HG02759 (cell line): Measurements from ENCODE around the gene CCNE1.
"Not testable (repeated sequence)": the region's sequence is repeated elsewhere in the genome, so short reads cannot be mapped to it uniquely, and the experiment has no call there.

Experiments used
- ATAC-seq: cut with Tn5 transposase; IDR thresholded peaks from one replicate; pipeline ENCODE4 v1.9.1; 2021; ENCODE audit warnings: mild to moderate bottlenecking, moderate library complexity; ENCODE audit not compliant: unreplicated experiment

The CCNE1 gene

GRCh38 chr19:29812080-29812880 lies 489 bp downstream of the CCNE1 start:
- ATAC-seq, result peak; percentile 26

GRCh38 chr19:29812881-29813275 lies 1.1 kb downstream of the CCNE1 start:
- ATAC-seq, result no peak

- ATAC-seq, result no peak
Observed at GRCh38 chr19:29813642-29814041, 1.9 kb downstream of the CCNE1 start.

- no peak for ATAC-seq
Observed at GRCh38 chr19:29815231-29815630, 3.4 kb downstream of the CCNE1 start.

- ATAC-seq, result no peak
Observed at GRCh38 chr19:29817316-29817715, 5.5 kb downstream of the CCNE1 start.

GRCh38 chr19:29819300-29819699 lies 7.5 kb downstream of the CCNE1 start:
- no peak for ATAC-seq

- no peak for ATAC-seq
Observed at GRCh38 chr19:29819986-29820385, 8.2 kb downstream of the CCNE1 start.

- no peak for ATAC-seq
Observed at GRCh38 chr19:29823581-29824330, 12.0 kb downstream of the CCNE1 start.

GRCh38 chr19:29825263-29825662 lies 13.5 kb downstream of the CCNE1 start:
- not testable (repeated sequence) for ATAC-seq

- ATAC-seq, result no peak
Observed at GRCh38 chr19:29831041-29831548, 19.3 kb downstream of the CCNE1 start.

GRCh38 chr19:29831686-29832085 lies 19.9 kb downstream of the CCNE1 start:
- no peak for ATAC-seq

- no peak for ATAC-seq
Observed at GRCh38 chr19:29832801-29833200, 21.0 kb downstream of the CCNE1 start.

- ATAC-seq, result no peak
Observed at GRCh38 chr19:29833614-29834261, 21.9 kb downstream of the CCNE1 start.

- ATAC-seq, result no peak
Observed at GRCh38 chr19:29834991-29835846, 23.4 kb downstream of the CCNE1 start.

- peak; percentile 70 for ATAC-seq
Observed at GRCh38 chr19:29836409-29836825, 24.6 kb downstream of the CCNE1 start.

GRCh38 chr19:29837448-29837981 lies 25.7 kb downstream of the CCNE1 start:
- ATAC-seq, result peak; percentile 79

- no peak for ATAC-seq
Observed at GRCh38 chr19:29837996-29838395, 26.2 kb downstream of the CCNE1 start.

GRCh38 chr19:29840066-29840950 lies 28.5 kb downstream of the CCNE1 start:
- no peak for ATAC-seq

- ATAC-seq, result no peak
Observed at GRCh38 chr19:29841209-29841558, 29.4 kb downstream of the CCNE1 start.
